Mucosa of rectum (tissue), 2 donors: ENCODE measurements around the gene TAS2R60.

Experiments
- H3K27ac ChIP-seq, 2 donors: one replicate each; pipeline ENCODE4 v1.7.0; 2013; ENCODE audit warnings: inconsistent platforms in 2 of 2, low read depth in 2 of 2, low read length in 2 of 2
- H3K27me3 ChIP-seq, 2 donors: one replicate each; pipeline ENCODE4 v1.7.0; 2013; ENCODE audit warnings: low read length in 2 of 2; ENCODE audit not compliant: control insufficient read depth in 2 of 2, insufficient read depth in 2 of 2
- H3K36me3 ChIP-seq, 2 donors: one replicate each; pipeline ENCODE4 v1.7.0; 2013; ENCODE audit warnings: low read length in 2 of 2; ENCODE audit not compliant: control insufficient read depth in 2 of 2, insufficient read depth in 2 of 2
- H3K4me1 ChIP-seq, 2 donors: one replicate each; pipeline ENCODE4 v1.7.0; 2013; ENCODE audit warnings: low read length in 2 of 2, mild to moderate bottlenecking in 1 of 2; ENCODE audit not compliant: control insufficient read depth in 2 of 2, insufficient read depth in 2 of 2
- H3K4me3 ChIP-seq, 2 donors: one replicate each; pipeline ENCODE4 v1.7.0; 2013; ENCODE audit warnings: low read length in 2 of 2
- H3K9ac ChIP-seq, 2 donors: one replicate each; pipeline ENCODE4 v1.7.0; 2013; ENCODE audit warnings: low read length in 2 of 2, low read depth in 1 of 2, mild to moderate bottlenecking in 1 of 2
- H3K9me3 ChIP-seq, 2 donors: one replicate each; pipeline ENCODE4 v1.7.0; 2013; ENCODE audit warnings: low read length in 2 of 2; ENCODE audit not compliant: control insufficient read depth in 2 of 2
- donor health status: healthy.
- donor health status: Normal muscosa, but diverticular disease.

The TAS2R60 gene

GRCh38 chr7:143487566-143487965, 44.3 kb downstream of the TAS2R60 start:
- Histone ChIP-seq H3K4me1 (peaks cover 0 to 3% of the 10 kb centered on the region in 2 donors), H3K9me3 (no peaks in the 10 kb centered on the region), H3K4me3 (no peak overlapping the region), H3K27ac (no peak overlapping the region), H3K27me3 (no peaks in the 10 kb centered on the region), H3K36me3 (no peaks in the 10 kb centered on the region), H3K9ac (no peak overlapping the region)

DNA sequence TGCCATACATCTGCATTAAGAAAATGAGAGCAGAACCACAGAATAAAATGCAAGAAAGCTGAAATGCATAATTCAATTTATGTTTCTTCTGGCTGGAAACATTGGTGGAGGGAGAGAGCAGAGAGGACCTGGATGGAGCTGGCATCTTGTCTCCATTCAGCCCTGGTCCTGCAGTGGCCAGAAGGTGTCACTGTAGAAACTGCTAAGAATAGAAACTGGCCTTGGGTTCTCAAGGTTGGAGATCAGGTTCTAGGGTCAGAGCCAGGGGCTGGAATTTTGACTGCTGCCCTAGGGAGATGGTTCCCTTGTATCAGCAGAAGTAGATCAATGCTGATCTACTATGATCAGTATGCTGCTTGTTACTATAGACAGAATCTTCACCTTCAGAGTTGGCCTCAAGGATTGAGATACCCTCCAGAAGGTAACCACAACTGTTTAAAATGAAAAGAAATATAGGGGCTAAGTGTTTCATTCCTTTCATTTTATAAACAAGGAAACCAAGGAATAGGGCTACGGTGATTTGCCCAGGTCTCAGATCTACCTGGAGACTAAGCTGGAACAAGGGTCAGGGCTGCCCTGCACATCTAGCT, 47.6 kb downstream of the TAS2R60 start:
- no peak overlapping the region for H3K9ac ChIP-seq
- H3K36me3 ChIP-seq = no peaks in the 10 kb centered on the region
- no peak overlapping the region for H3K4me3 ChIP-seq
- H3K4me1 ChIP-seq = peaks cover 0 to 3% of the 10 kb centered on the region in 2 donors
- no peaks in the 10 kb centered on the region for H3K9me3 ChIP-seq
- no peak overlapping the region for H3K27ac ChIP-seq
- no peaks in the 10 kb centered on the region for H3K27me3 ChIP-seq

DNA sequence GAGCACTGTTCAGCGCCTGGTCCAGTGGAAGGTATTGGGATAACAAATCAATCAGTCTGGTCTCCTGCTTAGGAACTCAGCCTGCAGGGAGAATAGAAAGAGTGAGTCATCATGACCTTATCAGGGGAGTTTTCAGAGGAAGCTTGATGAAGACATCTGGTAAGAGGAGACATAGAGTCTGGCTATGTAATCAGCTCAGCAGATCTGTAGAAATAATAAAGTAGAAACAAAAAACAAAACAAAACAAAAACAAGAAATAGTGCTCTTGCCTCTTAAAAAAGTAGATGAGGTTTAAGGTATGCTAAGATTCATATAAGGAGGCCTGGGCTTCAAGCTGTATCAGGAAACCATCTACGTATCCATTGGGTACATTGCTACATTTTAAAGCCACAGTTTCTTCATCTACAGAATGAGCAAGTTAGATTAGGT, 48.8 kb downstream of the TAS2R60 start:
- no peak overlapping the region for H3K27ac ChIP-seq
- no peaks in the 10 kb centered on the region for H3K36me3 ChIP-seq
- H3K27me3 ChIP-seq = no peaks in the 10 kb centered on the region
- peaks cover 0 to 3% of the 10 kb centered on the region in 2 donors for H3K4me1 ChIP-seq
- no peaks in the 10 kb centered on the region for H3K9me3 ChIP-seq
- H3K9ac ChIP-seq = no peak overlapping the region
- H3K4me3 ChIP-seq = no peak overlapping the region

- no peaks in the 10 kb centered on the region for H3K9me3 ChIP-seq
- H3K9ac ChIP-seq = no peak overlapping the region
These were observed 49.8 kb downstream of the TAS2R60 start for GRCh38 chr7:143492799-143493739.

GRCh38 chr7:143493751-143494150, 50.5 kb downstream of the TAS2R60 start:
- H3K36me3 ChIP-seq = no peaks in the 10 kb centered on the region

More at GRCh38 chr7:143492799-143493739, 49.8 kb downstream of the TAS2R60 start:
- Histone ChIP-seq H3K36me3 (no peaks in the 10 kb centered on the region), H3K4me3 (no peak overlapping the region), H3K27me3 (no peaks in the 10 kb centered on the region), H3K27ac (no peak overlapping the region), H3K4me1 (no peaks in the 10 kb centered on the region)

More at GRCh38 chr7:143493751-143494150, 50.5 kb downstream of the TAS2R60 start:
- Histone ChIP-seq H3K4me1 (no peaks in the 10 kb centered on the region), H3K4me3 (no peak overlapping the region), H3K9ac (no peak overlapping the region), H3K27ac (no peak overlapping the region), H3K9me3 (no peaks in the 10 kb centered on the region), H3K27me3 (no peaks in the 10 kb centered on the region)
